Measurements from ENCODE around the gene LSP1. TPM values are rescaled to one million over a fixed set of nuclear protein-coding genes. Genes with fewer than 3 reads are reported as not detected.

LSP1 gene
- total and polyA plus RNA-seq, 10 donors: 136 to 422 (median 335) TPM

DNA sequence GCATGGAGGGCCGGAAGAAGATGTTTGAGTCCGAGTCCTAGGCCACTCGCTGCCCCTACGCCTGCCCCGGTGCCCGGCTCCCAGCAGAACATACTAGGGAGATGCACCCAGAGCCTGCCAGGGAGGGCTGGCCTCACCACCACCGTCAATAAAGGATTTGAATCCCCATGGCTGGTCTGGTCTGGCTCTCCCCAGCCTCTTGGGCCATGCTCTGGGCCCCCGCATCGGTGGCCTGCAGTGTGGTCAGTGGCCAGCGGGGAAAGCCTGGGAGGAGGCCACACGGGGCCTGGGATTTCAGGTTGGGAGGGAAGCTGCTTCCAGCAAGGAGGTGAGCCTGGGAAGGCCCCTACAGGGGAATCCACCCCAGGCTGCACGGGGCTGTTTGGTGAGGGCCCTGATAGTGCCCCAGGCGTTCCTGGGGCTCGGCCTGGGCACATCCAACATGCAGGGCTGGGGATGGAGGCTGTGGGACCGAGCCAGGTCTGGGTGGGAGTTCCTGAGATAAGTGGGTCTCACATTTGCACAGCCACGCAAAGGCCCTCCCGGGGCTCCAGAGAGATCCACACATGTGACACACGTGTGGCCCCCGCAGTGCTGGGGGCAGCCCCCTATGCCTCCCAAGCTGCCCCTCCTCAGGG, 11.3 kb upstream of the LSP1 start:
- 87 to 93% (median 90%) methylated on average over 15 to 19 of the region's 19 CpGs for WGBS, 5 donors
- no peak overlapping the region for H3K4me3 ChIP-seq
- peak; percentile 78 for DNase-seq
- peak overlapping the region; percentile 66 to 94 (median 88) for H3K27ac ChIP-seq
- no peaks in the 10 kb centered on the region for H3K27me3 ChIP-seq (replicated peaks in 1 of 7)
- intact Hi-C loops (cut with DNase I; ENCODE audit: low total_unique reads): no loop called here
- H3K36me3 ChIP-seq: no peaks in the 10 kb centered on the region
- H3K9me3 ChIP-seq: no peaks in the 10 kb centered on the region
- peaks cover 51 to 97% (median 95%) of the 10 kb centered on the region in 6 donors for H3K4me1 ChIP-seq
- TF ChIP-seq, protein P1, sequence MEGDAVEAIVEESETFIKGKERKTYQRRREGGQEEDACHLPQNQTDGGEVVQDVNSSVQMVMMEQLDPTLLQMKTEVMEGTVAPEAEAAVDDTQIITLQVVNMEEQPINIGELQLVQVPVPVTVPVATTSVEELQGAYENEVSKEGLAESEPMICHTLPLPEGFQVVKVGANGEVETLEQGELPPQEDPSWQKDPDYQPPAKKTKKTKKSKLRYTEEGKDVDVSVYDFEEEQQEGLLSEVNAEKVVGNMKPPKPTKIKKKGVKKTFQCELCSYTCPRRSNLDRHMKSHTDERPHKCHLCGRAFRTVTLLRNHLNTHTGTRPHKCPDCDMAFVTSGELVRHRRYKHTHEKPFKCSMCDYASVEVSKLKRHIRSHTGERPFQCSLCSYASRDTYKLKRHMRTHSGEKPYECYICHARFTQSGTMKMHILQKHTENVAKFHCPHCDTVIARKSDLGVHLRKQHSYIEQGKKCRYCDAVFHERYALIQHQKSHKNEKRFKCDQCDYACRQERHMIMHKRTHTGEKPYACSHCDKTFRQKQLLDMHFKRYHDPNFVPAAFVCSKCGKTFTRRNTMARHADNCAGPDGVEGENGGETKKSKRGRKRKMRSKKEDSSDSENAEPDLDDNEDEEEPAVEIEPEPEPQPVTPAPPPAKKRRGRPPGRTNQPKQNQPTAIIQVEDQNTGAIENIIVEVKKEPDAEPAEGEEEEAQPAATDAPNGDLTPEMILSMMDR (IDR thresholded peaks at IDR 0.05 in 8 of 11, conservative IDR thresholded peaks at IDR 0.05 in 3 of 11): no peak
- TF ChIP-seq POLR2A (IDR thresholded peaks at IDR 0.05): no peak
- no peak for TF ChIP-seq POLR2AphosphoS5 (IDR thresholded peaks at IDR 0.05)

DNA sequence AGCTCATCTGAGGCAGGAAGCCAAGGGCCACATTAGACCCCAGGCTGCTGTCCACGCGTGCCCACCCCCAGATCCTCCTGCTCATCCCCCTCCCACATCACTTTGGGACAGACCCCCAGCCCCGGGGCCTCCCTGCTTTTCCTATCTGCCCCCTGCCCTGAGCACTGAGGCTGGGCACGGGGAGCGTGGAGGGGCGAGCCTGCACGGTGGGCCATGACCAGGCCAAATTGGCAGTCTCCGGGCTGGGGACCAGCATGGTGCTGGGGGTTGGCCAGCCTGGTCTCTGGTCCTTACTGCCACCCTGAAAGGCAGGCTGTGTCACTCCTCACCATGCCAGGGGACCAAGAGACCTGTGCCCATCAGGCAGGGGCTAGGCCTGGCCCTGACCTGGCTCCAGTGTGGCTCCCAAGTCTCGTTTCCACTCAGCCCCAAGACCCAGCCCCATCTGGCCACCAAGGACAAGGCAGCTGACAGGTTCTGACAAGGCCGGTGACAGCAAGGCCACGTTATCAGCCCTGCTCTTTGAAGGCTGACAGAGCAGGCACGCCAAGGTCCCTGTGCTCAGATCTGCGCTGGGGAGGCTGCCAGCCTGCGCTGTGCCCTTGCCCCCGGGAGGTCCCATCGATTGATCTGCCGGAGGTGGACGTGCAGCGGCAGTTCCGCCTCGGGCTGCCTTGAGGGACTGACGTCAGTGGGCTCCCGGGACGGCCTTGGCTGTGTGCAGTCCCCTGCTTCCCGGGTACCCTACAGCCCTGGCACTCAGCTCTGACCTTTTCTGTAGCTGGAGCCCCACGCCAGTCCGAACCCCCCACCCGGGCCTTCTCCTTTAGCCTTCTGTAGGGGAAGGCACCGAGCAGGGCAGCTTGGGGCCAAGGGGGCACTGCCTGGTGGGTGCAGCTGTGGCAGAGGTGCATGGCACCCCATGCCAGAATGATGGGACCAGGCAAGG, 10.5 kb upstream of the LSP1 start:
- intact Hi-C loops (cut with DNase I; ENCODE audit: low total_unique reads): no loop called here
- Histone ChIP-seq H3K27ac (peak overlapping the region; percentile 66 to 94 (median 88)), H3K9me3 (no peaks in the 10 kb centered on the region), H3K27me3 (replicated peaks in 1 of 7) (no peaks in the 10 kb centered on the region), H3K4me1 (peaks cover 50 to 100% (median 94%) of the 10 kb centered on the region in 6 donors), H3K4me3 (no peak overlapping the region), H3K36me3 (no peaks in the 10 kb centered on the region)
- WGBS, 5 donors: 76 to 80% (median 77%) methylated on average over 12 to 29 of the region's 29 CpGs
- DNase-seq: peak; percentile 91
- TF ChIP-seq POLR2A (IDR thresholded peaks at IDR 0.05): no peak
- TF ChIP-seq POLR2AphosphoS5 (IDR thresholded peaks at IDR 0.05): peak; percentile 88 to 94 (median 92)
- TF ChIP-seq, protein P1 (IDR thresholded peaks at IDR 0.05 in 8 of 11, conservative IDR thresholded peaks at IDR 0.05 in 3 of 11): peak in 1 of 11 experiments; percentile 5

DNA sequence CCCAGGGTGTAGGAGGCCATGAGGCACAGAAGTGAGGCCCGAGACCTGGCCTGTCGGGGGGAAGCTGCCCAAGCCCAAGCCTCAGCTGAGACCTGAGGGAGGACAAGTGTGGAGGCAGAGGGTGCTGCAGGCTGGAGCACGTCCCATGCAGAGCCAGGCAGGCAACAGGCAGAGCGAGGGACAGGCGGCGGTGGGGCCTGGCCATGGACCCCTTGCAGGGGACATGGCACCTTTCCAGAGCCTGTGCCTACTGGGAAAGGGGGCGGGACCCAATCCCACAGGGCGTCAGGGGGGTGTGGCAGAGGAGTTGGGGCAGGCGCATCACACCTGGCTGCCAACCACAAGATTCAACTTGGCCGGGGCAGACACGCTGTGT, 9.8 kb upstream of the LSP1 start:
- WGBS, 5 donors: 64 to 74% (median 70%) methylated on average over 10 to 11 of the region's 11 CpGs
- peak; percentile 83 for DNase-seq
- H3K9me3 ChIP-seq: no peaks in the 10 kb centered on the region
- H3K27me3 ChIP-seq (replicated peaks in 1 of 7): no peaks in the 10 kb centered on the region
- H3K27ac ChIP-seq: peak overlapping the region; percentile 66 to 94 (median 88)
- peak overlapping the region in 1 of 8 donors; percentile 55 for H3K4me3 ChIP-seq
- H3K36me3 ChIP-seq: no peaks in the 10 kb centered on the region
- H3K4me1 ChIP-seq: peaks cover 44 to 100% (median 91%) of the 10 kb centered on the region in 6 donors
- TF ChIP-seq, protein P1 (IDR thresholded peaks at IDR 0.05 in 8 of 11, conservative IDR thresholded peaks at IDR 0.05 in 3 of 11): no peak
- no peak for TF ChIP-seq POLR2AphosphoS5 (IDR thresholded peaks at IDR 0.05)
- no peak for TF ChIP-seq POLR2A (IDR thresholded peaks at IDR 0.05)
- intact Hi-C loops (cut with DNase I; ENCODE audit: low total_unique reads): no loop called here

DNA sequence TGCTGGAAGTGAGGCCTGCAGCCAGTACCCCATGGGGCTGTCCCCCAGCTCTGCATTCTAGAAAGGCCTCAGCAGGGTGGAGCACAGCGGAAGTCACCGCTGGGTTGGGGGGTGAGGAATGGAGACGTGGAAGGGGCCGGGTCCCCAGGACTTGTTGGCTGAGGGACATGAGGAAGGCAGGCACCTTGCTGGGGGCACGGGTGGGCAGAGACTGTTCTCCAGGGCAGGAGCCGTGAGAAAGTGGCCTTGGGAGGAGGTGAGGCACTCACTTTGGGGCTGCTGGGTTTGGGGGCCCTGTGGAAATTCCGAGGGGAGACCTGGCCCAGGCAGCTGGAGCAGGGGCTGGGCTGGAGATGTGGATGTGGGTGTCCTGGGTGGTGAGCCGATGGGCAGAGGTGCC, 9.1 kb upstream of the LSP1 start:
- H3K36me3 ChIP-seq: no peaks in the 10 kb centered on the region
- H3K9me3 ChIP-seq: no peaks in the 10 kb centered on the region
- TF ChIP-seq, protein P1 (IDR thresholded peaks at IDR 0.05 in 8 of 11, conservative IDR thresholded peaks at IDR 0.05 in 3 of 11): no peak
- TF ChIP-seq POLR2AphosphoS5 (IDR thresholded peaks at IDR 0.05) (no peak), POLR2A (IDR thresholded peaks at IDR 0.05) (no peak)
- DNase-seq: peak; percentile 79
- intact Hi-C loops (cut with DNase I; ENCODE audit: low total_unique reads): no loop called here
- H3K27me3 ChIP-seq (replicated peaks in 1 of 7): no peaks in the 10 kb centered on the region
- WGBS, 5 donors: 59 to 66% (median 63%) methylated on average over 8 of the region's 8 CpGs
- peak overlapping the region in 2 of 8 donors; percentile 12 to 55 for H3K4me3 ChIP-seq
- H3K27ac ChIP-seq: peak overlapping the region; percentile 66 to 94 (median 88)
- peaks cover 42 to 100% (median 90%) of the 10 kb centered on the region in 6 donors for H3K4me1 ChIP-seq
